CD1c-positive myeloid dendritic cell (primary cell): ENCODE measurements around the gene KITLG.
"Not testable (repeated sequence)": the region's sequence is repeated elsewhere in the genome, so short reads cannot be mapped to it uniquely, and the experiment has no call there.

Experiments used
- DNase-seq: peaks from one replicate; pipeline ENCODE4 v3.0.0-alpha.2; 2016; ENCODE audit errors: extremely low spot score

KITLG gene

GRCh38 chr12:88580051-88580871 is at the start of gene KITLG:
Gene KITLG, minus strand, starts transcription at chr12:88580471. Its CDS starts 193 bp downstream, at chr12:88580278.
- DNase-seq = peak; percentile 78

- DNase-seq = no peak
Observed at GRCh38 chr12:88628856-88629509, 48.7 kb upstream of the KITLG start.

GRCh38 chr12:88628035-88628434 is 47.8 kb upstream of the KITLG start:
- not testable (repeated sequence) for DNase-seq

- DNase-seq = no peak
Observed at GRCh38 chr12:88627501-88627900, 47.2 kb upstream of the KITLG start.

GRCh38 chr12:88625356-88625755 is 45.1 kb upstream of the KITLG start:
- no peak for DNase-seq

GRCh38 chr12:88624911-88625310 is 44.6 kb upstream of the KITLG start:
- no peak for DNase-seq

- DNase-seq = no peak
Observed at GRCh38 chr12:88623777-88624548, 43.7 kb upstream of the KITLG start.

- DNase-seq = no peak
Observed at GRCh38 chr12:88617352-88617751, 37.1 kb upstream of the KITLG start.

GRCh38 chr12:88615490-88615889 is 35.2 kb upstream of the KITLG start:
- DNase-seq = no peak

- DNase-seq = no peak
Observed at GRCh38 chr12:88604646-88605045, 24.4 kb upstream of the KITLG start.

- no peak for DNase-seq
Observed at GRCh38 chr12:88600272-88600671, 20.0 kb upstream of the KITLG start.

- DNase-seq = no peak
Observed at GRCh38 chr12:88597365-88597764, 17.1 kb upstream of the KITLG start.

- no peak for DNase-seq
Observed at GRCh38 chr12:88595697-88596096, 15.4 kb upstream of the KITLG start.

- DNase-seq = no peak
Observed at GRCh38 chr12:88594780-88595179, 14.5 kb upstream of the KITLG start.

GRCh38 chr12:88591343-88591742 is 11.1 kb upstream of the KITLG start:
- no peak for DNase-seq

GRCh38 chr12:88590851-88591250 is 10.6 kb upstream of the KITLG start:
- no peak for DNase-seq

- DNase-seq = no peak
Observed at GRCh38 chr12:88585077-88585476, 4.8 kb upstream of the KITLG start.

GRCh38 chr12:88579601-88580050 is 645 bp downstream of the KITLG start:
- DNase-seq = peak; percentile 10

- peak; percentile 45 for DNase-seq
Observed at GRCh38 chr12:88579161-88579517, 1.1 kb downstream of the KITLG start.

GRCh38 chr12:88578276-88579160 is 1.8 kb downstream of the KITLG start:
- DNase-seq = no peak

- no peak for DNase-seq
Observed at GRCh38 chr12:88577537-88577936, 2.7 kb downstream of the KITLG start.
